Suppressor macrophage treated with lipopolysaccharide for 1 hour (primary cell): ENCODE measurements around the gene RORC.

Source experiments
- DNase-seq, 3 donors: peaks; one replicate each; pipeline ENCODE4 v3.0.0-alpha.2; 2020 to 2022

RORC gene

DNA sequence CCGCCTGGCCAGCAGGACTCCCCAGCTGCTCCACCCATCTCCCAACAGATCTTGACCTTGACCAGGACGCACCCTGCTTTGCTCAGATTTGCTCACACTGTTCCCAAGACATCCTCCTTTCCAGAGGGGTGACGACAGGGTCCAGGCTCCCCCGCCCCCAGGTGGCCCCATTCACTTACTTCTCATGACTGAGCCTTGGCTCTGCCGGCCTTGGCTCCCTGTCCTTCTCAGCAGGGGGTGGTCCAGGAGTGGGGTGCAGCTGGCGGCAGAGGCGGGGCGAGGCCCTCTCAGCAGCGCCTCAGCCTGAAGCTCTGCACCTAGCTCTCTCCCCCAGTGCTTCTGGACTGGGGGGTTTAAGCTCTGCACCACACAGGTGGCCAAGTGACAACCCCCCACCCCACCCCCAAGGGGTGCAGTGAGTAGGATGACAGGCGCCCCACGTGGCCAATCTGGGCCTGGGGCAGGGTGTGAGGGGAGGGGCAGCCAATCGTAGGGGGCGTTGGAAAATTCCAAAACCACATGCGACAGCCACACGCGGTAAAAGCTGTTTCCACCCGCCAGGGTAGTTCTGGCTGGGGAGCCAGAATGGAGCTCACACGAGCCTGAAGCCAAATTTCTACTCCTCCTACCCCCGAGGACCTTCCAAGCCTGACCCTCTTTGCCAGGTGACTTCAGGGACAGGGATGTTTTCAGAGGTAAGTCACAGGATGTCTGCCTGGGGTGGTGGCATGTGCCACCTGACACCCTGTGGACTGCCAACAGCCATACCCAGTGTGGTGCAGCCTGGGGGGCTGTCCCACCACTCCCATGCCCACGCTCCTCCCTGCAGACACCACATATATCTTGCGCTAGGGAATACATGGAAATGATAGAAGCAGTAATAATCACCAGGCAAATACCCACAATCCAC is 5.6 kb downstream of the RORC start:
- DNase-seq: no peak

DNA sequence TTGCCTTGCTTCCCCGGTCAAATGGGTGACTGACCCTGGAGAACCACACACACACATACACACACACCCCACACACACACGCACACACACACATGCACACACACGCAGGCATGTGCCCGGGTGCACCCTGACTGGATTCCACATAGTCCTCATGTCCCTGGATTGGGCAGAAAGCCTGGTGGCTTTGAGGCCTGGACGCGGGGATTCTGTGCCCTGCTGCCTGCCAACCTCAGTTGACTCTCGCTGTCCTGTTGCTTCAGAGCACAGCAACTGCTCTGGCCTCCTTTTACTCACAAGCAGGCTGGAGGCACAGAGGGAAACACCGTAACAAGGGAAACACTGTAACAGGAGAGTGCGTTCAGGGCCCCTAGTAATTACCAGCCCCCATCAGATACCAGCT is 6.4 kb downstream of the RORC start:
- no peak for DNase-seq

DNA sequence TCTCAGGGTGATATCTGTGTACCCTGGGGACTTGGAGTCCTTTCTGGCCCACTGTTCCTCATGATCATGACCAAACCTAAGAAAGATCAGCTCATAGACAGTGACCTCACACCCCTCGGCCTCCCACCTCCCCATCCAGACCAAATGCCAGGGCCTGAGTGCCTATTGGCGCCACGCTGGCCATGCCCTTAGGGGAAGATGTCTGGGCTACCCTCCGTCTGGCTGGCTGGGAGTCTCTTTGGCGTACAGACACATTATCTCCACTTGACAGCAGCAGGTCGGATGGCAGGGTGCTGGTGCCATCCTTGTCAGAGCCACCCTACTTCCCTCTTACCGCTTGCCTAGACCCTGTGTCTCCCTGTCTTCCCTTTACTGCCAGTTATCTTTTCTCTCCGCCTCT is 8.4 kb downstream of the RORC start:
- no peak for DNase-seq

DNA sequence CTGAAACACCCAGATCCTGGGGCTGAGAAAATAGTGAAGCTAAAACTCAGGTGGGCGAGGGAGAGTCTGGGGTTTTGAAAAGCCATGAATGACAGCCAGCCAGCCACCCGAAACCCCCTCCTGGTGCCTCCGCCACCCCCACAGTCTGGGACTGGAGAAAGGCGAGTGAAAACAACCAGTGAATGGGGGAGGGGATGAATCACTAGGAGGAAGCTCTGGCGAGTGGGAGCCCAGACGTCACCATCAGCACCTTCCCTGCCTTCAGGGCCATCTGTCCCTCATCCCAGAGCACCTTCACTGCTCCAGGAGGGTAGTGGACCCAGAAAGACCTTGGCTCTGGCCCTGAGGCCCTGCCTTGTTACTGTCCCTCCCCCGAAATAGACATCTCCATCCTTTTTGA is 9.2 kb downstream of the RORC start:
- peak; percentile 79 to 86 (median 82) for DNase-seq

DNA sequence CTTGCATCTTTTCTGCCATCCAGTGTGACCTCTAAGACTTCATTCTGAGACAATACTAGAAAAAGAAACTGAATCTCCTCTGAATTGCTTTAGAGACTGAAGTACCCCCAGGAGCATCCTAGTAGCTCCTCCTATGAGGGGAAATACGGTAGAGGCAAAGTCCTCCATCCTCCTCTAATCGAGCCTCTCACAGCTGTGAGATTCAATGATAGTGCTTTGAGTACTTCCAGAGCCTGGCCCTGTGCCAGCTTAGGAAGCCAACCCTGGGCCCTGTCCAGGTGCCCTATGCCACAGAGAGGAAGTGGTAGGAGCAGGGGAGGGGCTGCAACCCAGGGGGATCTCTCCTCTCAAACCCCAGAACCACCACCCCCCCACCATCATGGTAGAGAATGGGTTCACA is 10.7 kb downstream of the RORC start:
- no peak for DNase-seq

DNA sequence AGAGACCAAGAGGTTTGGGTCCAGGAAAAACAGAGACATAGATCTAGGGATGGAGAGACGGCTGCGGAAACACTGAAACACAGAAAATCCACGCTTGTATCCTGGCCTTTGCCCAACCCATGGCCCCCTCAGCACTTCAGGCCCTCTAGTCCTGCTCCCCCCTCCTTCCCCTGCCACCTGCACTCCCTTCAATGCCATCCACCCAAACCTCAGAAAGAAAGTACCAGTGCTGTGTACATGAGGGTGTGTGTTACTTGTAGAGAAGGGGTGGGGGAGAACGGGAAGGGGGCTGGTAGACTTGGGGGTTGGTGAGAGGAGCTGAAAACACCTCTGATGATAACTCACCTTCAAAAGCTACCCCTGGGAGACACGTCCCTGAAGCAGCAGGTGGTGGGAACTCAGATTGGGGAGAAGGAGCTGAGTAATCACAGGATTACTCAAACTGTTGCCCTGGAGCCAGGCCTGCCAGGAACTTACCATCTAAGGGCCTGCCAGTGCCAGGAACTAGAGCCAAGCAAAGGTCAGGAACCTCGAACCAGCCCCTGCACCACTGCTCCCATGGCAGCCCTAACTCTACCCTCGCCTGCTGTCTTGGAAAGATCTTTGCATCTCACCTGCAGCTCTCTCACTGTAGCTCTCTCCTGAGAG is 11.5 kb downstream of the RORC start:
- DNase-seq: peak in 1 of 3 donors; percentile 49

DNA sequence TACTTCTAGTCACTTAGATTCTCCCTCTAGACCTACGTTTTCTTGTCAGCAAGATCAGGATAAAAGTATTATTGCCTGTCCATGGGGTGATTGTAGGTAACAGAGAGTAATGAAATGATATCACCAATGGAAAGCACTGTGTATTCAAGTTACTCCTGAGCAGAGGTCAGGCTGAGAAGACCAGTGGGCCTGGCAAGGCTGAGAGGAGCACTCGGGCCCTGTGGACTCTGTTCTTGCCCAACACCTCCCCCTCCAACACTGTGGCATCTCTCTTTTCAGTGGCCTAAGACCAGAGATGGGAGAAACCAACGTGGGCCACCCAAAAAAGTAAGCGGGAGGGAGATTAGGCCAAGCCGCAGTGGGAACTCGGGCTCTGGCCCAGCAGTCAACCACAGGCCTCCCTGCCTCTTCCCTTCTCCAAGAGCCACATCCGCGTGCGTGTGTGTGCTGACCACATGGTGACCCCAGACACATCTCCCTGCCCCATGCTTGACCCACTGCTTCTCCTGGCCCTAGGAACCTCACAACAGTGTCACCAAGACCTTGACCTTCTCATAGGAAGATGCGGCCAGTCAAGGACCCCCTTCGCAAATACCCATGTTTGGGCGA is 12.3 kb downstream of the RORC start:
- DNase-seq: no peak

GRCh38 chr1:151817353-151817730 is 14.3 kb downstream of the RORC start:
- DNase-seq: peak; percentile 40 to 58 (median 50)

DNA sequence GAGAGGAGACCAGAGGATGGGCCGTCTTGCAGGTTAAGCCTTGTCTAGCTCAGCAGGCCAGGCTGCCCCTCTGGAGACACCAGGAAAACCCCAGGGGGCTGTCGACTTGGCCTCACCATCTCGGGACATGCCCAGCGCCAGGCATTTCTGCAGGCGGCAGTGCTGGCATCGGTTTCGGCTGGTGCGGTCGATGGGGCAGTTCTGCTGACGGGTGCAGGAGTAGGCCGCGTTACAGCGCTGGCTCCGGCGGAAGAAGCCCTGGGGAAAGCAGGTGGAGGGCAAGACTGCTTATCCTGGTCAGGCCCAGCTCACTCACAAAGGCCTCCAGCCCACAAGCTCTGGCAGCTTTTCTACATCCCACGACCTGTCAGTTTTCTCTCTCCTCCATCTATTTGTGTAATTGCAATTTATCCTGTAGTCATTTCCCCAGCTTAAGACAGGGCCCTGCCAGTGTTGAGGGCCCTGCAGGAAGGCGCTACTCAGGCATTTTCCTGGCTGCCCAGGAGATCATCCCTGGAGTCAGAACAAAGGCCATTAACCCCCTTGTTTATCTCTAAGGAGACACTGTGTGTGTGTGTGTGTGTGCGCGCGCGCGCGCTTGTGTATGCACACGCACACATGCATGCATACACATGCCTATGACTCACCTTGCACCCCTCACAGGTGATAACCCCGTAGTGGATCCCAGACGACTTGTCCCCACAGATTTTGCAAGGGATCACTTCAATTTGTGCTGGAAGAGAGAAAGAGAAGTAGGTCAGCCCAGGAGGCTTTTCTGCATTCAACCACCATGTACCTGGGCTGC is 14.9 kb downstream of the RORC start:
- DNase-seq: no peak

- no peak for DNase-seq
These were observed 15.8 kb downstream of the RORC start for GRCh38 chr1:151815716-151816327.

GRCh38 chr1:151814971-151815545 is 16.5 kb downstream of the RORC start:
- DNase-seq: no peak

DNA sequence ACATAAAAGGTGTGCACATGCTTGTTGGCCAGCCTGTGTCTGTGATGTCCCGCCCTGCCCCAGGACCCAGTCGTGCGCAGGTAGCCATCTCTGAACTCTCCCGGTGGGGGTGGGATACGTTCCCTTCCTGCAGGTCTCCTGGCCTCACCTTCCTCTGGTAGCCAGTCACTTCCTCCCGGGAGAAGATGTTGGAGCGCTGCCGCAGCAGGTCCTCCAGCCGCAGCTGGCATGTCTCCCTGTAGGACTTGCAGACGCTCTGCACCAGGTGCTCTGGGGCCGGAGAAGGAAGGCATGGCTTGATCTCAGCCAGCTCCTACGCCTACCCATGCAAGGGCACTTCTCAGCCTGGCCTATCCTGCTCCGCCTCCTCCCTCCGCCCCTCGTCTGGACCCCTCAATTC is 17.2 kb downstream of the RORC start:
- no peak for DNase-seq

GRCh38 chr1:151813271-151813977 is 18.2 kb downstream of the RORC start:
- no peak for DNase-seq

GRCh38 chr1:151811181-151811580 is 20.4 kb downstream of the RORC start:
- DNase-seq: no peak

GRCh38 chr1:151809985-151810556 is 21.5 kb downstream of the RORC start:
- no peak for DNase-seq

DNA sequence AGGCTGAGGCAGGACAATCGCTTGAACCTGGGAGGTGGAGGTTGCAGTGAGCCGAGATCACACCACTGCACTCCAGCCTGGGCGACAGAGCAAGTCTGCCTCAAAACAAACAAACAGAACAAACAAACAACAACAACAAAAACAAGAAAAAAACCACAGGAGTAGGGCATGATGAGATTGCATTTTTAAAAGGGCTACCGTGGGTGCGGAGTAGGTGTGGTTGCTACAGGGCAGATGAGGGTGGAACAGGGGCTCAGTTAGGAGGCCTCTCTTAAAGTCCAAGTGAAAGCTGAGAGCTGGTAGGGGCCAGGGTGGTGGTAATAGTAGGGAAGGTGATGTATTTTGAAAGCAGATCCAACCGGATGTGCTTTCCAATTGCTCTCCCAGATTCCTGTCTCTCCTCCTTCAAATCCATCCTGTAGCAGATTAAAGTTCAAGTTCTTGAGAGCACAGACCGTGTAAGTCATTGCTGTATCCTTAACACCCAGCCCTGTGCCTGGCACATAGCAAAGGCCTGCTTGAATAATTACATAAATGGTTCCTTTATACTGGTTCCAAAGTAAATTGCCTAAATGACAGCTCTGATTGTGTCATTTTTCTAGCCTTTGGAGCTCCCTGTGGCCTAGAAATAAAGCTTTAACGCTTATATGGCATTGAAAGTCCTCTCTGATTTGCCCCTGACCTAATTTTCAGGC is 22.2 kb downstream of the RORC start:
- no peak for DNase-seq

GRCh38 chr1:151807766-151808165 is 23.8 kb downstream of the RORC start:
- peak; percentile 34 to 54 (median 52) for DNase-seq

GRCh38 chr1:151807131-151807530 is 24.5 kb downstream of the RORC start:
- DNase-seq: no peak

DNA sequence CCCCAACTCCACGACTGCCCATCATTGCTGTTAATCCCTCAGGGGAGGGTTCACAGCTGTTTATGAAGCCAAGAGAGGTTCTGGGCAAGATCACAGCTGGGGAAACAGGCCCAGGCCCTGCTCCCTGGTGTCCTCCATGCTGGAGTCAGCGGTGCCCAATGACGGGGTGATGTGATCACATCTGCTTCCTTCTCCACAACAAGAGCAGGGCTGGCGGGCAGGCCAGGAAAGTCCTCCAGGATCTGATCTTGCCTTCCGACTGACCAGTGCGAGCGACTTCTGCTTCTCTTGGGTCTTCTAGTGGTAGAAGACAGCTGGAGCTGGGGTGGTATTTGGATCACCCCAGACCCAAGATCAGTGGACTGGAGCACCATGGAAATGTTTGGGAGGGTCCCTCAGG is 25.4 kb downstream of the RORC start:
- DNase-seq: no peak

DNA sequence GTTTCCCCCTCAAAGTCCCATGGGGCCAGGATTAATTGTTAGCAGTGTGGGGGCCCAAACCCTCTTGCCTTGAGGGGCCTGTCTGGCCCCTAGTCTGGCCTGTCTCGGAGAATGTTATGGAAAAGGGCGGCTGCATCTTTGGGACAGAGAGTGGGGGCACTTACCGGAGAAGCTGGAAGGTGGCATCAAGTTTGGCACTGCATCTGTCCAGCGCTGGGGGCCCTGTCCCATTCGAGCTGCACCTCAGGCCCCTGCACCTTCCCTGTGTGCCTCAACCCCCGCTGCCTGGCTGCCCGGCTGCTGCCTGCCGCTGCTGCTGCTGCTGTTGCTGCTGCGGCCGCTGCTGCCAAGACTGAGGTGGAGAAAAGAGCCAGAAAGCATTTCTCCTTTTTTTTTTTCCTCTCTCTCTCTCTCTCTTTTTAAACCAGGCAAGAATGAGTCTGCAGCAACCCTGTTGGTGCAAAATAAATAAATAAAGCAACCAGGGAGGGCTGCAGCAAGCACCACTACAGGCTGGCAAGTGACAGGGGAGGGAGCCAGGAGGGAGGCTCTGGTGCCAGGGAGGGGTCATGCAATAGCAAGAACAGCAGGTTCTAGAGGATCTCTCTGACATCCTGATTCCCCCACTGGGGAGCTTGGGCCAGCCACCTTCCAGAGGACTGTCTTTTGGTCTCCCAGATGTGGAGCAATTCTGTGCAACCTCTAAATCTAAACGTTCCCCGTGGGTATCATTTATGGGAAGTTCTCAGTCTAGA is 26.4 kb downstream of the RORC start, which contains the start of gene LINGO4:
Gene LINGO4, minus strand, starts transcription at position 354 of the 755 bp plus-strand sequence. CDS start 2,715 bp downstream, outside the sequence.
- no peak for DNase-seq
